CD4-positive, alpha-beta T cell treated with Interferon gamma for 1 hour (primary cell): ENCODE results near the gene MBP.

Source experiments
- DNase-seq: peaks from one replicate; pipeline ENCODE4 v3.0.0-alpha.2; 2020

The MBP gene

DNA sequence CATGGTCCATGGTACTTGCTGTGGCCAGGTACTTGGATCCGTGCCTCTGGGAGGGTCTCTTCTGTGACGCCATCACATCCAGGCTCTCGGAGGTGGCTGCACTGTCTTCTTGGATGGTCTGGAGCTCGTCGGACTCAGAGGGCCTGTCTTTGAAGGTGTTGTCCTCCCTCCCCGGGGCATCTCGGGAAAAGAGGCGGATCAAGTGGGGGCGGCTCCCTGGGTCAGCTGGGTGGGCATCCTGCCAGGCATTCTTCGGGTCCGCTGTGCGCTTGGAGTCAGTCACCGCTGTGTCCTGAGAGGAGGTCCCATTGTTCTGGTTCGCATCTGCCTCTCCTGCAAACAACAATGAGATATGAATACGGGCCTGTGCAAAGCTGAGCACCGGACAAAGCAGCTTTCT lies 115.6 kb downstream of the MBP start:
- no peak for DNase-seq

GRCh38 chr18:77015771-77016710 lies 116.5 kb downstream of the MBP start:
- DNase-seq, result no peak

- no peak for DNase-seq
These were observed 117.4 kb downstream of the MBP start for GRCh38 chr18:77015169-77015568.

DNA sequence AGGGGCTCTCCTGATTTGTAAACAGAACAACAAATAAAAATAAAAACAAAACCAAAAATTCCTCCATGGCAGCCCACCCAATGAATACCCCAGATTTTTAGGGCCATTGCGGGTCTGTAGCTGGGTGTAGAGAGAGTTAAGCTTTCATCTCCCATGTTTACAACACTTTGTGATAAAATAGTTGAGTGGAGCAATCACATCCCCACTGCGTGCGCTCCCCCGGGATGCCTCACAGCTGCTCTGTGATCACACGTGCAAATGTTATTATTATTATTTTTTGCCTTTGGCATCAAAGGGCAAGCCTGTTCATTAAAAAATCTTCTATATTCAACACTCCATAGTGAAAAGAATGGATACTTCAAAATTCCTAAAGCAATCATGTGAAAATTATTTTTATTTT lies 118.0 kb downstream of the MBP start:
- DNase-seq, result no peak

GRCh38 chr18:77013811-77014521 lies 118.6 kb downstream of the MBP start:
- no peak for DNase-seq

GRCh38 chr18:77012806-77013541 lies 119.6 kb downstream of the MBP start:
- no peak for DNase-seq

GRCh38 chr18:77012120-77012519 lies 120.5 kb downstream of the MBP start:
- no peak for DNase-seq

- DNase-seq, result no peak
These were observed 122.9 kb downstream of the MBP start for GRCh38 chr18:77009675-77010074.

GRCh38 chr18:77008576-77009315 lies 123.8 kb downstream of the MBP start:
- DNase-seq, result no peak

DNA sequence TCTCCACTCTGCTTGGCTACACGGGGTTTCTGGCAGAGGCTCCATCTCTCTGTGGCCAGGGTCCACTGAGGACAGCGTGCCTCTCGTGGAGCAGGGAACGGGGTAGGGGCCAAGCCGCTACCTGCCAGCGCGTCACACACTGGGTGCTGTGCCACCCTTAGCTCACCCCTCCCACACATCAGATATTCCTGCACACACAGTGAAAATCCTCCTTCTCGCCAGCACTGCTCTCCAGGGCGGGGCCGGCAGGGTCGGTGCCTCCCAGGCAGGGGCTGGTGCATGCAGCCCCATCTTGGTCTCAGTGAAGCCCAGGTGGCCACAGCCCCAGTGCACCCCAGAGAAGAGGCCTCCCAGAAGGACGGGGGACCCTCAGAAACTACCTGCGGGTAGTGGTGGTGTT lies 124.6 kb downstream of the MBP start:
- no peak for DNase-seq

- DNase-seq, result no peak
These were observed 125.3 kb downstream of the MBP start for GRCh38 chr18:77007251-77007650.

DNA sequence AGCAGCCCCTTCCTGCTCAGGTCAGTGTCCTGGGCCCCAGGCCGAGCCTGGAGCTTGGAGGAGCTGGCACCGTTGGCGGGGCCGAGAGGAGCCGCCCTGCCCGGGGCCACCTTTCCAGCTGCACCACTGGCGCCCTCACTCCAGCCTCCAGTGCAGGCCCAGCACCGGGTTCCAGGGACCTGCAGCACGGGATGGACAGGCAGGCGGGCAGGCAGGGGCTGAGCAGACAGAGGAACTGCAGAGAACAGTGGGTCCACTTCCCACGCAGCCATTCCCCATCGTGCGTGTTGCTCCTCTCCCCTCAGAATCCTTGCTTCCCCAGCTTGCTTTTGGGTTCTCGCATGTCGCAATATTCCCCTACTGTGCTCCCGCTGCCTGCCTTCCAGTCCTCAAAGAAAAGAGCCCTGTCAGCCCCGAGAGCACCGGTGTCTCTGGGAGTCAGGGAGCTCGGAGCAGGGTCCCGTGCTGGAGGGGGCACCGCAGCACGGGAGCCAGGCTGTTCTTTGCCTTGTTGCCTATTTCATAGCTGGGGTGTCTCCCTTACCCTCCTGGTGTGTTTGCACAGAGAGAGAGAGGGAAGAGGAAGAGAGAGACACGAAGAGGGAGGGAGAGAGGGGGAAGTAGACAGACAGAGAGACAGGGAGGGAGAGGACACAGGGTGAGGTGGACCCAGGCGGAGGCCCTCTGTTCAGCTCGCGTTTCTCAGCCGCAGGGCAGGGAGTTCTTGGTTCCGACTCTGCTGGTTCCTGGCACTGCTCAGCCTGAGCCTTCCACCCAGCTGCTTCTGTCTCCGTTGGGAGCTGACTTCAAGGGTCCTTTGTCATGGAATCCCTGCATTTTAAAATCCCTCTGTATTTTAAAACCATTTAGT lies 126.0 kb downstream of the MBP start:
- DNase-seq, result no peak

DNA sequence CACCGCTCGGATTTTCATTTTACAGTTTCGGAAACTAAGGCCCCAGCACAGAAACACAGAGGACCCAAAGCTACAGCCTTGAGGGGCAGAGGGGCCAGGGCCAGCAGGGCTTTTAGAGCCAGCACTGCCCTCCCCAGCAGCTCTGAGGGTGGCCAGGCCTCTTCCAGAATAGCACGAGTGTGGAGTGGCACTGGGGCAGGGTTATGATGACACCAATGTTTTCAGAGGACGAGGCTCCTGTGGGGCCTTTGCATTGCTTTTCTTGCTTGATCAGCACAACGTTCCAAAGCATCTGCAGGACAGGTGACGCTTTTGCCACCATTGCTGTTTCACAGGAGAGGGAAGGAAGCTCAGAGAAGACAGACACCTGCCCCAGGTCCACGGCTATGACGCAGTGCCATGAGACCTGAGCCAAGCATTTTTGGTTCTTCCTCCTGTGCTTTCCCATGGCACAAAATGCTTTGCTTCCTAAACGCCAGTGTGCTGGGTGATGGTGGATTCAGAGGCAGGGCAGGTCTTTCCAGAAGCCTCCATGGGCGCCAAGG lies 126.9 kb downstream of the MBP start:
- DNase-seq, result no peak

DNA sequence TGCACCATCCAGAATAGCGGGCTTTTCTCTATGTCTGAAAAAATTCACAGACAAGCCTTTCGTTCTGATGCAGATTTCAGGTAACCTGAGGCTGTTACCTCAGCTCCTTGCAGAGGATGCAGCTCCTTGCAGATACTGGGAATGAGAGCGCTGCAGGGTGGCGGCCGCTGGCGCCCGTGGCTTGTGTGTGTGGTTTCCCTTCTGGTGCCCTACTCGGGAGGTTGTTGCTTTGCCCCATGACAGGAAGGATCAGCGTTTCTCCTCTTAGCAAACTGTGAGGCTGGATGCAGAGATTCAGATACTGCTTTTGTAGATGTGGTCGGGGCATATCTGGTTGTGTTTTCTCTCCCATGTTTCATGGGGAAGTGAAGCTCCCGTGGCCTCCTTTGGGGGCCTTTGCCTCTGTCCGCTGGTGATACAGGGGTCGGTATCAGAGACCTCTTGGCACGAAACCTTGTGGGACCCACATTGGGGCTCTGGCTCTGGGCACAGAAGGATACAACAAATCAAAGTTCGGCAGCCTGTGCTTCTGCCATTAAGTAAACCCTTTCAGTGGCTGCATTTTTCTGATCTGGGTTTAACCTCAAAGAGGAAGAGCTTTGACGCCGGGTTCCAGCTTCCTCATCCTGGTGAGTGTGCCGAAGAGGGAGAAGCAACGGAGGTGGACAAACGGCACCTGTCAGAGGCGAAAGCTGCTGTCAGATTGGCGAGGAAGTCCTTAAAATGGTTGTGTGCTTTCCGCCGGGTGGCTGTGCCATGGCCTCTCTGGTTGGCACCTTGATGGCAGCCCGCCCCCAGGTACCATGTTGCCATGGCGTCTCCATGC lies 127.8 kb downstream of the MBP start:
- peak; percentile 34 for DNase-seq

- no peak for DNase-seq
These were observed 129.3 kb downstream of the MBP start for GRCh38 chr18:77003316-77003715.

GRCh38 chr18:77002496-77002895 lies 130.1 kb downstream of the MBP start:
- no peak for DNase-seq

- DNase-seq, result no peak
These were observed 130.6 kb downstream of the MBP start for GRCh38 chr18:77001979-77002378.

GRCh38 chr18:77001041-77001440 lies 131.5 kb downstream of the MBP start:
- DNase-seq, result no peak

GRCh38 chr18:77000527-77000926 lies 132.1 kb downstream of the MBP start:
- peak; percentile 38 for DNase-seq

DNA sequence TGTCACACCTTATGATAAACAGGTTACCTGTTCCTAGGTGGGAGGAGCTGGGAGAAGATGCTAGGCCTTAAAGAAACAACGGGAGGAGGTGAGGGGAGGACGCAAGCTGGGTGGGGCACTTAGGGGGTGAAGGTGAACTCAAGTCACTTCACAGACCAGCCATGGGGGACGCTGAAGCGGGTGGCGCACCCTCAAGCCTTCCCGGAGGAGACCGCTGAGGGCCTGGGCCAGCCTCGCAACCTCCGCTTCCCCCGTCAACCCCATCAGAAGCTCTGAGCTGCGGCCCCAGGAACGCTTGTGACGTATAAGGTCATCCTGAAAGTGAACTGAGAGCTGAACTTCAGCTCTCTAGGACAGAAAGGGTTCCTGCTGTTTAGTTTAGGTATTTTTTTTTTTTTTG lies 133.5 kb downstream of the MBP start:
- DNase-seq, result no peak
